ENCODE measurements around the gene VAPB. TPM values are rescaled to one million over a fixed set of nuclear protein-coding genes. Genes with fewer than 3 reads are reported as not detected.
"Not testable (repeated sequence)": the region's sequence is repeated elsewhere in the genome, so short reads cannot be mapped to it uniquely, and the experiment has no call there.

The VAPB gene
- polyA plus RNA-seq, 2 donors: 19.7 to 20.2 TPM

- Histone ChIP-seq H3K27ac (ENCODE audit: low read depth in 2 of 2, low read length in 1 of 2) (no peak overlapping the region), H3K4me1 (ENCODE audit: control insufficient read depth in 2 of 2, insufficient read depth in 2 of 2, low read length in 1 of 2) (no peaks in the 10 kb centered on the region), H3K9me3 (ENCODE audit: control insufficient read depth in 2 of 2, insufficient read depth in 1 of 2, low read depth in 1 of 2, low read length in 1 of 2) (no peaks in the 10 kb centered on the region), H3K27me3 (ENCODE audit: control insufficient read depth in 1 of 2, insufficient read depth in 2 of 2, low read length in 2 of 2) (no peaks in the 10 kb centered on the region), H3K36me3 (ENCODE audit: control insufficient read depth in 2 of 2, insufficient read depth in 2 of 2, low read length in 1 of 2) (peaks cover 0 to 5% of the 10 kb centered on the region in 2 donors), H3K4me3 (ENCODE audit: low read depth in 1 of 2, low read length in 2 of 2) (no peak overlapping the region)
Observed at GRCh38 chr20:58360936-58361335, 28.1 kb upstream of the VAPB start.

GRCh38 chr20:58361481-58362205 is 27.4 kb upstream of the VAPB start:
- Histone ChIP-seq H3K27ac (ENCODE audit: low read depth in 2 of 2, low read length in 1 of 2) (no peak overlapping the region), H3K36me3 (ENCODE audit: control insufficient read depth in 2 of 2, insufficient read depth in 2 of 2, low read length in 1 of 2) (peaks cover 0 to 5% of the 10 kb centered on the region in 2 donors)
- WGBS, 2 donors: 58 to 78% methylated on average over 9 of the region's 9 CpGs

GRCh38 chr20:58362206-58362516 is 26.9 kb upstream of the VAPB start:
- 84 to 88% methylated on average over 1 of the region's 1 CpG for WGBS, 2 donors
- H3K27ac ChIP-seq (ENCODE audit: low read depth in 2 of 2, low read length in 1 of 2): no peak overlapping the region
- H3K4me3 ChIP-seq (ENCODE audit: low read depth in 1 of 2, low read length in 2 of 2): no peak overlapping the region
- H3K4me1 ChIP-seq (ENCODE audit: control insufficient read depth in 2 of 2, insufficient read depth in 2 of 2, low read length in 1 of 2): no peaks in the 10 kb centered on the region
- H3K27me3 ChIP-seq (ENCODE audit: control insufficient read depth in 1 of 2, insufficient read depth in 2 of 2, low read length in 2 of 2): no peaks in the 10 kb centered on the region
- no peaks in the 10 kb centered on the region for H3K9me3 ChIP-seq (ENCODE audit: control insufficient read depth in 2 of 2, insufficient read depth in 1 of 2, low read depth in 1 of 2, low read length in 1 of 2)
- peaks cover 0 to 5% of the 10 kb centered on the region in 2 donors for H3K36me3 ChIP-seq (ENCODE audit: control insufficient read depth in 2 of 2, insufficient read depth in 2 of 2, low read length in 1 of 2)

More at GRCh38 chr20:58361481-58362205, 27.4 kb upstream of the VAPB start:
- no peaks in the 10 kb centered on the region for H3K9me3 ChIP-seq (ENCODE audit: control insufficient read depth in 2 of 2, insufficient read depth in 1 of 2, low read depth in 1 of 2, low read length in 1 of 2)
- no peak overlapping the region for H3K4me3 ChIP-seq (ENCODE audit: low read depth in 1 of 2, low read length in 2 of 2)
- H3K4me1 ChIP-seq (ENCODE audit: control insufficient read depth in 2 of 2, insufficient read depth in 2 of 2, low read length in 1 of 2): no peaks in the 10 kb centered on the region
- no peaks in the 10 kb centered on the region for H3K27me3 ChIP-seq (ENCODE audit: control insufficient read depth in 1 of 2, insufficient read depth in 2 of 2, low read length in 2 of 2)

DNA sequence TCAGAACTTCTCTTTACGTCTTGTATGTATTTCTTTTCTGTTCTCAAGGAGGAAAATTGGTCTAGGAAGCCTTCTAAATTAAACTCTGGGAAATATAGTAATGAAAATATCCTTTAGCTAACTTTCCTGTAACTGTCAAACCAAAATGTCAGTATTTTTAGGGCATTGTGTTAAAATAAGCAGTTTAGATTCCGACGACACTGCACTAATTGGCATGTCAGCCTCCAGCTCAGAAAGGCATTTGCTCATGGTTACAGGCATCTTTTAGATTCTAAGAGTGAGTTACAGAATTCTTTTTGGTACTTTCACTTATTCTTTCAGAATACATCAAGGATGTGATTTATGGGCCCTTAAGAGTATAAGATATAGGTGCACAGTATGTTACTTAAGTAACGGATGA is 26.1 kb upstream of the VAPB start:
- Histone ChIP-seq H3K27me3 (ENCODE audit: control insufficient read depth in 1 of 2, insufficient read depth in 2 of 2, low read length in 2 of 2) (no peaks in the 10 kb centered on the region), H3K9me3 (ENCODE audit: control insufficient read depth in 2 of 2, insufficient read depth in 1 of 2, low read depth in 1 of 2, low read length in 1 of 2) (no peaks in the 10 kb centered on the region), H3K4me3 (ENCODE audit: low read depth in 1 of 2, low read length in 2 of 2) (no peak overlapping the region), H3K4me1 (ENCODE audit: control insufficient read depth in 2 of 2, insufficient read depth in 2 of 2, low read length in 1 of 2) (no peaks in the 10 kb centered on the region), H3K27ac (ENCODE audit: low read depth in 2 of 2, low read length in 1 of 2) (no peak overlapping the region), H3K36me3 (ENCODE audit: control insufficient read depth in 2 of 2, insufficient read depth in 2 of 2, low read length in 1 of 2) (peaks cover 0 to 9% of the 10 kb centered on the region in 2 donors)
- WGBS, 2 donors: 96 to 97% methylated on average over 4 of the region's 4 CpGs

- 82 to 84% methylated on average over 3 of the region's 3 CpGs for WGBS, 2 donors
- peaks cover 0 to 4% of the 10 kb centered on the region in 2 donors for H3K36me3 ChIP-seq (ENCODE audit: control insufficient read depth in 2 of 2, insufficient read depth in 2 of 2, low read length in 1 of 2)
- H3K4me3 ChIP-seq (ENCODE audit: low read depth in 1 of 2, low read length in 2 of 2): no peak overlapping the region
- H3K4me1 ChIP-seq (ENCODE audit: control insufficient read depth in 2 of 2, insufficient read depth in 2 of 2, low read length in 1 of 2): no peaks in the 10 kb centered on the region
- H3K27ac ChIP-seq (ENCODE audit: low read depth in 2 of 2, low read length in 1 of 2): no peak overlapping the region
- H3K9me3 ChIP-seq (ENCODE audit: control insufficient read depth in 2 of 2, insufficient read depth in 1 of 2, low read depth in 1 of 2, low read length in 1 of 2): no peaks in the 10 kb centered on the region
- H3K27me3 ChIP-seq (ENCODE audit: control insufficient read depth in 1 of 2, insufficient read depth in 2 of 2, low read length in 2 of 2): no peaks in the 10 kb centered on the region
Observed at GRCh38 chr20:58366866-58367265, 22.2 kb upstream of the VAPB start.

DNA sequence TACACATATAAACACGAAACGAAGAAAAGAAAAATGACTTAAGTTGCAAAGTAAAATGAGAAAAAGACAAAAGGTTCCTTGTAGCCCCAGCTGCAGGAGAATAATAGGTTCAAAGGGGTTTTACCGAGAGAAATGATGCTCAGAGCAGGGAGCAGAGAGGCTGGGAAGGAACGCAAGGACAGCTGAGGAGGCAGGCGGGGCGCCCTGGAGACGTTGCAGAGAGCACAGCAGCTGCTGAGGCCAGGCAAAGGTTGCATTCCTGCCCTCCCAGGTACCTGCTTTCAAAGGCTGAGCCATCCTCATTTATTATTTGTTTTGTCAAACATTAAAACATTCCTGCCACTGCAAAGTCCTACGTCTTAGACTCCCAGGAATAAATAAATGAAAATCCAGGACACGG is 16.2 kb upstream of the VAPB start:
- Histone ChIP-seq H3K4me3 (ENCODE audit: low read depth in 1 of 2, low read length in 2 of 2) (no peak overlapping the region), H3K36me3 (ENCODE audit: control insufficient read depth in 2 of 2, insufficient read depth in 2 of 2, low read length in 1 of 2) (peaks cover 0 to 2% of the 10 kb centered on the region in 2 donors), H3K4me1 (ENCODE audit: control insufficient read depth in 2 of 2, insufficient read depth in 2 of 2, low read length in 1 of 2) (no peaks in the 10 kb centered on the region), H3K27ac (ENCODE audit: low read depth in 2 of 2, low read length in 1 of 2) (no peak overlapping the region), H3K27me3 (ENCODE audit: control insufficient read depth in 1 of 2, insufficient read depth in 2 of 2, low read length in 2 of 2) (no peaks in the 10 kb centered on the region), H3K9me3 (ENCODE audit: control insufficient read depth in 2 of 2, insufficient read depth in 1 of 2, low read depth in 1 of 2, low read length in 1 of 2) (no peaks in the 10 kb centered on the region)
- WGBS, 2 donors: 50 to 54% methylated on average over 9 of the region's 9 CpGs

DNA sequence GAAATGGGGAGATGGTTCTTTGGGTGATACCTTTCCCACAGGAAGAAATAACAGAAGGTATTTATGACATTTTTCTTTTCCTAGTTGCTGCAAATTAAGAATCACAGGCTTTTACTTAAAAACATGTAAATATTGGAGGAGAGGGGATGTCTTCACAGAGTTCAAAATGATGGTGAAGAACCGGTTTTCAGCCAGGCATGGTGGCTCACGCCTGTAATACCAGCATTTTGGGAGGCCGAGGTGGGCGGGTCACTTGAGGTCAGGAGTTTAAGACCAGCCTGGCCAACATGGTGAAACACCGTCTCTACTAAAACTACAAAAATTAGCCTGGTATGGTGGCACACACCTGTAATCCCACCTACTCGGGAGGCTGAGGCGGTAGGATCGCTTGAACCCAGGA is 15.7 kb upstream of the VAPB start:
- not testable (repeated sequence) for H3K9me3 ChIP-seq (ENCODE audit: control insufficient read depth in 2 of 2, insufficient read depth in 1 of 2, low read depth in 1 of 2, low read length in 1 of 2); H3K36me3 ChIP-seq (ENCODE audit: control insufficient read depth in 2 of 2, insufficient read depth in 2 of 2, low read length in 1 of 2); H3K4me3 ChIP-seq (ENCODE audit: low read depth in 1 of 2, low read length in 2 of 2); H3K4me1 ChIP-seq (ENCODE audit: control insufficient read depth in 2 of 2, insufficient read depth in 2 of 2, low read length in 1 of 2); H3K27ac ChIP-seq (ENCODE audit: low read depth in 2 of 2, low read length in 1 of 2); H3K27me3 ChIP-seq (ENCODE audit: control insufficient read depth in 1 of 2, insufficient read depth in 2 of 2, low read length in 2 of 2)
- WGBS, 2 donors: 85 to 86% methylated on average over 8 of the region's 8 CpGs

GRCh38 chr20:58374027-58374850 is 14.8 kb upstream of the VAPB start:
- H3K27ac ChIP-seq (ENCODE audit: low read depth in 2 of 2, low read length in 1 of 2): no peak overlapping the region
- WGBS, 2 donors: 84 to 85% methylated on average over 19 of the region's 19 CpGs
- no peaks in the 10 kb centered on the region for H3K27me3 ChIP-seq (ENCODE audit: control insufficient read depth in 1 of 2, insufficient read depth in 2 of 2, low read length in 2 of 2)
- no peaks in the 10 kb centered on the region for H3K36me3 ChIP-seq (ENCODE audit: control insufficient read depth in 2 of 2, insufficient read depth in 2 of 2, low read length in 1 of 2)
- no peak overlapping the region for H3K4me3 ChIP-seq (ENCODE audit: low read depth in 1 of 2, low read length in 2 of 2)
- H3K9me3 ChIP-seq (ENCODE audit: control insufficient read depth in 2 of 2, insufficient read depth in 1 of 2, low read depth in 1 of 2, low read length in 1 of 2): no peaks in the 10 kb centered on the region
- no peaks in the 10 kb centered on the region for H3K4me1 ChIP-seq (ENCODE audit: control insufficient read depth in 2 of 2, insufficient read depth in 2 of 2, low read length in 1 of 2)

DNA sequence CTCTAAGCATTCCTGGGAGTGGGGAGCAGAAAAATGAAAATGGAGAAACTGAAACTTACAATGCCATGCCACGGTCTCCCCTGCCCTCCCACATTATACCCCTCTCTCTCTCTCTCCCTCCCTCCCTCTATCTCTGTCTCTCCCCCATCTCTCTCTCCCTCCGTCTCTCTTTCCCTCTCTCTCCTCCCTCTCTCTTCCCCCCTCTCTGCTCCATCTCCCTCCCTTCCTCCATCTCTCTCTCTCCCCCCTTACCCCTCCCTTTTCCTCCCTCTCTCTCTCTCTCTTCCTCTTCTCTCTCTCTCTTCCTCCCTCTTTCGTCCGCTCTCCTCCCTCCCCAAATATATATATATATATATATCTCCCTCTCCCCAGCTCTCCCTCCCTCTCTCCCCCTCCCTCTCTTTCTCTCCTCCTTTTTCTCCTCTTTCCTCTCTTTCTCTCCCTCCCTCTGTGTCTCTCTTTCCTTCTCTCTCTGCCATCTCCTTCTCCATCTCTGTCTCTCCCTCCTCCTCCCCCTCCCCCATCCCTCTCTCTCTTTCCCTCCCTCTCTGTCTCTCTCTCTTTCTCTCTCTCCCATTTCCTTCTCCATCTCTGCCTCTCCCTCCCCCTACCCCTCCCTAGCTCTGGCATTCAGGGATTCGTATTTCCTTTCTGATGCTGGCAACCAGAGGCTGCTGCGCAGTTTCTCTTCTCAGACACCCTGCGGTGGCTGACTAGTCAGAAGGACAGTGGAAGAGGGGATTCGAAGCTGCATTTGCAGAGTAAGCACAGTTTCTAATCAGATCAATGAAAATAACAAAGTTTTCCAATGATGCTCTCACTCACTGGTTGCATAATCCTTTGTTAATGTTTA is 13.9 kb upstream of the VAPB start:
- Histone ChIP-seq H3K4me1 (ENCODE audit: control insufficient read depth in 2 of 2, insufficient read depth in 2 of 2, low read length in 1 of 2) (no peaks in the 10 kb centered on the region), H3K27me3 (ENCODE audit: control insufficient read depth in 1 of 2, insufficient read depth in 2 of 2, low read length in 2 of 2) (no peaks in the 10 kb centered on the region), H3K9me3 (ENCODE audit: control insufficient read depth in 2 of 2, insufficient read depth in 1 of 2, low read depth in 1 of 2, low read length in 1 of 2) (no peaks in the 10 kb centered on the region), H3K27ac (ENCODE audit: low read depth in 2 of 2, low read length in 1 of 2) (no peak overlapping the region), H3K4me3 (ENCODE audit: low read depth in 1 of 2, low read length in 2 of 2) (no peak overlapping the region), H3K36me3 (ENCODE audit: control insufficient read depth in 2 of 2, insufficient read depth in 2 of 2, low read length in 1 of 2) (no peaks in the 10 kb centered on the region)
- 48 to 51% methylated on average over 8 of the region's 8 CpGs for WGBS, 2 donors

Measured in esophagus (tissue), 2 donors.